Pulmonary artery endothelial cell (primary cell): ENCODE results near the gene MAP2K7. TPM values are rescaled to one million over a fixed set of nuclear protein-coding genes. Genes with fewer than 3 reads are reported as not detected.

Source experiments
- DNase-seq: peaks from one replicate; pipeline ENCODE4 v3.0.0-alpha.2; 2011; ENCODE audit warnings: low read depth, low spot score
- total RNA-seq: library from RNA; depleted of rRNA; stranded (reverse); fragments of >200 nt; gene quantifications from 2 replicates; pipeline ENCODE4 v1.2.3, GENCODE V29; 2014

MAP2K7 gene
- total RNA-seq, 1 donor from 2014 or later = 8.8 TPM

DNA sequence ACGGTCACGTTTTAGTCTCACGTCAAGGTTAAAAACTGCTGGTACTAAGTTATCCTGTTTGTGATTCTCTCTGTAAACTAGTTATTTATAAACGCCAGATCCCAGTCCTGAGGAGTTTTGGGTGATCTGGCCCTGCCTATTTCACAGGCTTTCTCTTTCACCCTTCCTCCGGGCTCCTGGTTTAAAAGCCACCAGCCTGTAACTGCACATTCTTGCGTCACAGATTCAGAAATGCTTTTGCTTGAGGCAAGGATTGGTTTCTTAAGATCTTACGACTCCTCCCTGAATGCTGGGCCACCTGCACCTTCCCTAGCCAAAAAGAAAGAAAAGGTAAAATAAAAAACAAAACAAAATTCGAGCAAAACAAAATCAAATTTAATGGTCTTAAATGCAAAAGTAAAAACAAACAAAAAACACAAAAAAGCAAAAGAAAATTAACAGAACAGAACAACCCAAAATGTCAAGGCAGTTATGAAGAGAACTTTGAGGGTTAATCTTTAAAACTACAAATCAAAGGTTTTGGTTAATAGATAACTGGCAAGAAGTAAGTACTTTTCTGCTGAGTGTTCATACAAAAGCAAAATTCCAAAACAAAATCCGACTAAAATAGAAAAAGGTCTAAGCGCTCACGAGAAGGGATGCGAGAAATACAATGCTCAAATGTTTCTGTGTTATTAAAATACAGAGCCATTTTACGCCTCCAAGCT lies 58.4 kb downstream of the MAP2K7 start:
- no peak for DNase-seq

DNA sequence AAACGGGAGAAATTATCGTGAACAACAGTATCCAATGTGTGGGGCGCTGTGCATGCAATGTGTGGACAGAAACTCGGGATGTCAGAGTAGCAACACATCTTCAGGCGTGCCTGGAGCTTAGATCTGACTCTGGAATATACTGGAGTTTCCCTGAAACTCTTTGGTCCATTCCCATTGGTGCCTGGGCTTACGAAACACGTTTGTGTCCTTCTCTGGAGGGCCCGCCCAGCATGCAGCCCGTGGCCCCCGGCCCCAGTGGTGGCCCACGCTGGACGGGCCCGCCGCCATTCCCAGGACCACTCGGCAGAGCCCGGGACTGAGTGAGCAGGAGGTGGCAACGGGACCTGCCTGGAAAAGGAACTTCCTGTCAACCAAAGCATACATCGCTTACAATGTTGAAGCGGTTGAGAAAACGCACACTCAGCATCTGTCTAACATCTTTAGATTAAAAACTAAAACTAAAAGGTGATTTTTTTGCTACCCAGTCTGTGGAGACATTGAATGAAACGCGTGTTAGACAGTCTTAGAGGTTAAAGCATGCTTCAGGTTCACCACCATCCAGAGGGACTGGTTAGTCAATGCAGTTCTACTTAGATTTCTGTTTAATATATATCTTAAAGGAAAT lies 59.1 kb downstream of the MAP2K7 start:
- no peak for DNase-seq

DNA sequence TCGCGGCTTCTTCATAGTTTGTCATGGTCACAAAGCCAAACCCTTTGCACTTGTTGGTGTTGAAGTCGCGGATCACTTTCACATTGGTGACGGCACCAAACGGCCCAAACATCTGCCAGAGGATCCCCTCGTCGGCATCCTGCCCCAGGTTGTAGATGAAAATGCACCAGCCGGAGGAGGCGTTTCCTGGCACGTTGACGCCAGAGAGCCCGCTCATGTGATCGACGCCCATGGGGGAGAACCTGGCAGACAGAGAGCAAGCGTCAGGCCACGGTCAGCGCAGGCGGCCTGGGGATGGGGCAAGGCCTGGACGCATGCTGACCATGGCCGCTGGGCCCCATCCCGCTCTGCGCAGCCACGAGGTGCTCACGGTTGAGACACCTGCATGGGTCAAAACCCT lies 59.9 kb downstream of the MAP2K7 start:
- DNase-seq = no peak

Other genes with a start within 250 kb of the MAP2K7 start
- gene RETN, start 234.8 kb upstream of the MAP2K7 start, total RNA-seq = not detected in 2 replicates
- not detected in 2 replicates for gene MCEMP1, start 226.8 kb upstream of the MAP2K7 start, total RNA-seq
- 121 and 191 TPM in 2 replicates for gene TRAPPC5, start 223.0 kb upstream of the MAP2K7 start, total RNA-seq
- not detected in 2 replicates for gene FCER2, start 201.7 kb upstream of the MAP2K7 start, total RNA-seq
- gene CLEC4G, start 171.8 kb upstream of the MAP2K7 start, total RNA-seq = not detected in 2 replicates
- not detected in 2 replicates for gene CD209, start 156.3 kb upstream of the MAP2K7 start, total RNA-seq
- 0.07 and 0.21 TPM in 2 replicates for gene CLEC4M, start 140.6 kb upstream of the MAP2K7 start, total RNA-seq
- gene EVI5L, start 73.7 kb upstream of the MAP2K7 start, total RNA-seq = 11.7 and 13.9 TPM in 2 replicates
- 0.07 TPM in 1 of 2 replicates, not detected in the other for gene PRR36, start 29.5 kb upstream of the MAP2K7 start, total RNA-seq
- gene LRRC8E, start 15.4 kb upstream of the MAP2K7 start, total RNA-seq = 1.2 and 2.0 TPM in 2 replicates
- 0.53 and 0.73 TPM in 2 replicates for gene TGFBR3L, start 11.0 kb downstream of the MAP2K7 start, total RNA-seq
- gene SNAPC2, start 16.5 kb downstream of the MAP2K7 start, total RNA-seq = 15.0 and 20.8 TPM in 2 replicates
- gene CTXN1, start 22.3 kb downstream of the MAP2K7 start, total RNA-seq = 3.1 and 8.2 TPM in 2 replicates
- gene TIMM44, start 39.8 kb downstream of the MAP2K7 start, total RNA-seq = 44.0 and 51.6 TPM in 2 replicates
- 65.6 and 90.6 TPM in 2 replicates for gene ELAVL1, start 101.8 kb downstream of the MAP2K7 start, total RNA-seq
- not detected in 2 replicates for gene CCL25, start 148.9 kb downstream of the MAP2K7 start, total RNA-seq
- not detected in 2 replicates for gene FBN3, start 245.7 kb downstream of the MAP2K7 start, total RNA-seq